Activated CD8-positive, alpha-beta T cell treated with anti-CD3 and anti-CD28 coated beads for 36 hours (primary cell): ENCODE measurements around the gene MACROD2. TPM values are rescaled to one million over a fixed set of nuclear protein-coding genes. Genes with fewer than 3 reads are reported as not detected.

Experiments
- ATAC-seq: fragments of 200-7000 bp; cut with Tn5 transposase; one replicate; pipeline ENCODE4 v1.10.0; 2021; ENCODE audit warnings: mild to moderate bottlenecking, moderate library complexity
- CTCF ChIA-PET: fragments of 350-600 bp; sonication (Branson Sonifier 250); formaldehyde crosslinking; loops from one replicate; lab custom pipeline; 2021; ENCODE audit warnings: antibody characterized with exemption; lab: Charles Lee
- POLR2A ChIA-PET: fragments of 350-600 bp; sonication (Branson Sonifier 250); formaldehyde crosslinking; loops from one replicate; lab custom pipeline; 2021; ENCODE audit warnings: antibody characterized with exemption; lab: Charles Lee
- DNase-seq: peaks from one replicate; pipeline ENCODE4 v3.0.0-alpha.2; 2020
- H3K27ac Mint-ChIP-seq: one replicate; pipeline ENCODE4 v1.8.0; 2021; ENCODE audit warnings: mild to moderate bottlenecking, mixed read lengths
- H3K27me3 Mint-ChIP-seq: one replicate; pipeline ENCODE4 v1.8.0; 2021; ENCODE audit warnings: mixed read lengths
- H3K36me3 Mint-ChIP-seq: one replicate; pipeline ENCODE4 v1.8.0; 2021; ENCODE audit warnings: low read depth, mixed read lengths
- H3K4me1 Mint-ChIP-seq: one replicate; pipeline ENCODE4 v1.8.0; 2021; ENCODE audit warnings: low read depth, mixed read lengths
- H3K4me3 Mint-ChIP-seq: one replicate; pipeline ENCODE4 v1.8.0; 2021; ENCODE audit warnings: mild to moderate bottlenecking, moderate library complexity, mixed read lengths
- H3K9me3 Mint-ChIP-seq: one replicate; pipeline ENCODE4 v1.8.0; 2021; ENCODE audit warnings: mixed read lengths
- intact Hi-C: fragments of 100-400 bp; cut with micrococcal nuclease; formaldehyde crosslinking; loops from one replicate; pipeline ENCODE4 v1.10.0; 2022
- total RNA-seq, 2 experiments: library from RNA; stranded (reverse); gene quantifications; one replicate each; pipeline ENCODE4 v1.2.3, GENCODE V29; 2021
- TF ChIP-seq, protein P1 (sequence below): fragments of 200-600 bp; IDR thresholded peaks from one replicate; pipeline ENCODE4 v1.8.0; 2022; ENCODE audit warnings: antibody characterized with exemption, mild to moderate bottlenecking

Gene MACROD2
- total RNA-seq, 2 experiments from 2014 or later, result not detected

DNA sequence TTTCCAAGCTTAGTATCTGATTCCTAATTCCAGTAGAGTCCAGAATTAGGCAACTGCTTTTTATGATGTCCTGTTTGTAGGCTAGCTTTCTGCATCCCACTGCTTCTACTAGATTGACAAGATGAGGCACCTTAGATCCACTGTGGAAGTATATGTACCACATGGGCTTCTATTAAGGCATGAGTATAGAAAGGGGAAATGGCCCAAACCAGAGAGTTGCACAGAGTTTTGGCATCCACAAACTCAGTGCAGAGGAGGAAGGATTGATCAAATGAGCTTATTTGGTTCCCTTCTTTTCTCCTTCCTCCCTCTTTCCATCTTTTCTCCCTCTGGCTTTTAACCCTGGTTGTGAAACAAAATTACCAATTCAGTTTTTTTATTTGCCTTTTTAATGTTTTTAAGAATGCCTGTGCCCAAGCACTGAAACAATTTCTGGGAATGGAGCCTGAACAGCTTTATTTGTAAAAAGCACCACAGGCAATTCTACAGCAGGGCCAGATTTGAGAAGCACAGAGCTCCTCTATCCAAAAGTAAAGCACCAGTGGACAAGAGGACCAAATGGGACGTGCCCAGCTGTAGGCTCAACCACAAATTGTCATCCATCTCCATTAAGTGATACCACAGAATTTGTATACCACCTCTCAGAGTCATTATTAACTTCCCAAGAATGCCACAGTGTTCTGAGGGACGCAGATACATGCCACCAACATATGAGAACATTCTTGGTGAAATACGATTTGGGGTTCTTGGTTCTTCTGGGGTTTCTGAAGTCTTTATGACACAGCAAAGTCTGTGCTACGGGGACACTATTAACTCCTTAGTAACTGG lies 1608.9 kb downstream of the MACROD2 start:
- no peaks in the 10 kb centered on the region for H3K36me3 Mint-ChIP-seq
- H3K27me3 Mint-ChIP-seq, result no peaks in the 10 kb centered on the region
- CTCF ChIA-PET, result no interaction called here
- ATAC-seq, result no peak
- TF ChIP-seq, protein P1, sequence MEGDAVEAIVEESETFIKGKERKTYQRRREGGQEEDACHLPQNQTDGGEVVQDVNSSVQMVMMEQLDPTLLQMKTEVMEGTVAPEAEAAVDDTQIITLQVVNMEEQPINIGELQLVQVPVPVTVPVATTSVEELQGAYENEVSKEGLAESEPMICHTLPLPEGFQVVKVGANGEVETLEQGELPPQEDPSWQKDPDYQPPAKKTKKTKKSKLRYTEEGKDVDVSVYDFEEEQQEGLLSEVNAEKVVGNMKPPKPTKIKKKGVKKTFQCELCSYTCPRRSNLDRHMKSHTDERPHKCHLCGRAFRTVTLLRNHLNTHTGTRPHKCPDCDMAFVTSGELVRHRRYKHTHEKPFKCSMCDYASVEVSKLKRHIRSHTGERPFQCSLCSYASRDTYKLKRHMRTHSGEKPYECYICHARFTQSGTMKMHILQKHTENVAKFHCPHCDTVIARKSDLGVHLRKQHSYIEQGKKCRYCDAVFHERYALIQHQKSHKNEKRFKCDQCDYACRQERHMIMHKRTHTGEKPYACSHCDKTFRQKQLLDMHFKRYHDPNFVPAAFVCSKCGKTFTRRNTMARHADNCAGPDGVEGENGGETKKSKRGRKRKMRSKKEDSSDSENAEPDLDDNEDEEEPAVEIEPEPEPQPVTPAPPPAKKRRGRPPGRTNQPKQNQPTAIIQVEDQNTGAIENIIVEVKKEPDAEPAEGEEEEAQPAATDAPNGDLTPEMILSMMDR, result no peak
- no peaks in the 10 kb centered on the region for H3K9me3 Mint-ChIP-seq
- POLR2A ChIA-PET, result no interaction called here
- no peaks in the 10 kb centered on the region for H3K4me1 Mint-ChIP-seq
- no peak overlapping the region for H3K27ac Mint-ChIP-seq
- no peak overlapping the region for H3K4me3 Mint-ChIP-seq
- DNase-seq, result no peak
- intact Hi-C loops, result no loop called here

- intact Hi-C loops, result no loop called here
- no peak overlapping the region for H3K27ac Mint-ChIP-seq
- no peaks in the 10 kb centered on the region for H3K4me1 Mint-ChIP-seq
- CTCF ChIA-PET, result no interaction called here
- no peak overlapping the region for H3K4me3 Mint-ChIP-seq
- DNase-seq (no peak), ATAC-seq (no peak)
- H3K36me3 Mint-ChIP-seq, result no peaks in the 10 kb centered on the region
- POLR2A ChIA-PET, result no interaction called here
- no peaks in the 10 kb centered on the region for H3K27me3 Mint-ChIP-seq
- H3K9me3 Mint-ChIP-seq, result no peaks in the 10 kb centered on the region
- TF ChIP-seq, protein P1, result no peak
Measured at GRCh38 chr20:15609921-15610320, 1614.6 kb downstream of the MACROD2 start.

DNA sequence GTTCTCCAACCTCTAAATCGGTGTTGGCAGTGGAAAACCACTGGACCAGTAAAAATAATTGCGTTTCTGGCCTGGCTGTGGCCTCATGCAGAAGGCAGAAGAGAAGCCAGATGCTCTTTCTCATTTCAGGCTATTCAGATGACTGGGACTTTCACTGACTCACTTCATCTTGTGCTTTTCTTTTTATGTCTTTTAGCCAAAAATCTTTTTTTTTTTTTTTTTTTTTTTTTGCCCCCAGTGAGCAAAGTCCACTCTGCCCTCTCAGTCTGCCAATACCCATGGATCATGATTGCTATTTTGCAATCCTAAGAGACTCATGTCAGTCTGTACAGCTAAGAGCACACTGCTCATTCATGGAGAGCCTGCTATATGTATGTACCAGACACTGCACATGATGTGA lies 1615.5 kb downstream of the MACROD2 start:
- H3K27me3 Mint-ChIP-seq, result no peaks in the 10 kb centered on the region
- no peaks in the 10 kb centered on the region for H3K36me3 Mint-ChIP-seq
- intact Hi-C loops, result no loop called here
- ATAC-seq (no peak), DNase-seq (no peak)
- no peaks in the 10 kb centered on the region for H3K4me1 Mint-ChIP-seq
- no peak overlapping the region for H3K4me3 Mint-ChIP-seq
- CTCF ChIA-PET, result no interaction called here
- no peak overlapping the region for H3K27ac Mint-ChIP-seq
- TF ChIP-seq, protein P1, result no peak
- no peaks in the 10 kb centered on the region for H3K9me3 Mint-ChIP-seq
- POLR2A ChIA-PET, result no interaction called here

GRCh38 chr20:15611541-15611940 lies 1616.2 kb downstream of the MACROD2 start:
- intact Hi-C loops, result no loop called here
- Mint-ChIP-seq H3K4me1 (no peaks in the 10 kb centered on the region), H3K36me3 (no peaks in the 10 kb centered on the region), H3K4me3 (no peak overlapping the region), H3K9me3 (no peaks in the 10 kb centered on the region), H3K27ac (no peak overlapping the region), H3K27me3 (no peaks in the 10 kb centered on the region)
- TF ChIP-seq, protein P1, result no peak
- ATAC-seq (no peak), DNase-seq (no peak)
- CTCF ChIA-PET, result no interaction called here
- POLR2A ChIA-PET, result interaction anchor here (0.6 kb wide), 1 partner anchor 460 kb away, joined by 3 read pairs; no protein-coding TSS in a partner anchor

DNA sequence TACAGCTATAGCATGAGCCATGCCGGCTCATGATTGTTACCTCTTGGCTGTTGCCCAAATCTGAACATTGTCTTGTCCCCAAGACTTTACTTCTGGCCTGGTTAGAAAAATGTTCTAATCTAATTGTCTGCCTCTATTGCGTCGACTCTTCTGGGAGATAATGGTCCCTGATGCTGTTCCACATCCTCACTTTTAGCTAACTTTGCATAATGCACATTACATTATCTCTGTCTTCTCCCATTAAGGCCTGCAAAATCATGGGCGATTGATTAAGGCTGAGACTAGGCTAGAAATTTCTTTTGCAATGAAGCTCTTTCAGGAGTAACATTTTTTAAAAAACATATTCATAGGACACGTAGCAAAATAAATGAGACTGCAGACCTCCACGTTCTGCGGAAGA lies 1616.9 kb downstream of the MACROD2 start:
- no peaks in the 10 kb centered on the region for H3K4me1 Mint-ChIP-seq

More for the DNA sequence above, 1616.9 kb downstream of the MACROD2 start:
- TF ChIP-seq, protein P1, result no peak
- intact Hi-C loops, result no loop called here
- CTCF ChIA-PET, result no interaction called here
- H3K9me3 Mint-ChIP-seq, result no peaks in the 10 kb centered on the region
- H3K27ac Mint-ChIP-seq, result no peak overlapping the region
- no peak for ATAC-seq
- no peak overlapping the region for H3K4me3 Mint-ChIP-seq
- DNase-seq, result no peak
- no peaks in the 10 kb centered on the region for H3K27me3 Mint-ChIP-seq
- POLR2A ChIA-PET, result interaction anchor here (0.5 to 0.6 kb wide), 2 partner anchors 10 to 460 kb away, joined by 3 read pairs; no protein-coding TSS in a partner anchor
- no peaks in the 10 kb centered on the region for H3K36me3 Mint-ChIP-seq
